GM23338 (cell line): Measurements from ENCODE around the gene PSMD8. TPM values are rescaled to one million over a fixed set of nuclear protein-coding genes. Genes with fewer than 3 reads are reported as not detected.

Experiments used
- ATAC-seq: fragments of 200-7000 bp; cut with Tn5 transposase; 3 replicates; pipeline ENCODE4 v1.9.1; 2020
- DNase-seq: peaks from one replicate; pipeline ENCODE4 v3.0.0-alpha.2; 2015; ENCODE audit warnings: low spot score
- H2AFZ ChIP-seq: fragments of 200-600 bp; sonication (generic); 2 replicates; pipeline ENCODE4 v1.8.0; 2016; ENCODE audit warnings: antibody characterized with exemption, mild to moderate bottlenecking, moderate library complexity
- H3F3A ChIP-seq: fragments of 200-600 bp; sonication (generic); replicated peaks from 2 replicates; pipeline ENCODE4 v1.8.0; 2017; ENCODE audit warnings: antibody characterized with exemption, mixed run types, low read depth
- H3K27ac ChIP-seq: fragments of 200-600 bp; sonication (generic); 2 replicates; pipeline ENCODE4 v1.6.1; 2016; ENCODE audit warnings: low read depth
- H3K27me3 ChIP-seq: fragments of 200-600 bp; sonication (generic); 2 replicates; pipeline ENCODE4 v1.8.0; 2016; ENCODE audit warnings: mild to moderate bottlenecking, mixed run types, moderate library complexity; ENCODE audit not compliant: insufficient read depth
- H3K36me3 ChIP-seq: fragments of 200-600 bp; sonication (generic); 2 replicates; pipeline ENCODE4 v1.8.0; 2016; ENCODE audit warnings: mild to moderate bottlenecking; ENCODE audit not compliant: insufficient read depth
- H3K4me1 ChIP-seq: fragments of 200-600 bp; sonication (generic); 2 replicates; pipeline ENCODE4 v1.8.0; 2016; ENCODE audit warnings: mild to moderate bottlenecking, moderate library complexity; ENCODE audit not compliant: insufficient read depth
- H3K4me2 ChIP-seq: fragments of 200-600 bp; sonication (generic); 2 replicates; pipeline ENCODE4 v1.7.1; 2017; ENCODE audit warnings: mixed run types
- H3K4me3 ChIP-seq: fragments of 200-600 bp; sonication (generic); 2 replicates; pipeline ENCODE4 v1.6.1; 2016; ENCODE audit warnings: mixed run types
- H3K79me2 ChIP-seq: fragments of 200-600 bp; sonication (generic); replicated peaks from 2 replicates; pipeline ENCODE4 v1.8.0; 2017; ENCODE audit warnings: mild to moderate bottlenecking; ENCODE audit not compliant: insufficient read depth
- H3K9me2 ChIP-seq: fragments of 200-600 bp; sonication (generic); 2 replicates; pipeline ENCODE4 v1.8.0; 2017; ENCODE audit not compliant: insufficient read depth
- H4K20me1 ChIP-seq: fragments of 200-600 bp; sonication (generic); replicated peaks from 2 replicates; pipeline ENCODE4 v1.8.0; 2017; ENCODE audit warnings: mild to moderate bottlenecking; ENCODE audit not compliant: insufficient read depth
- H3K27ac Mint-ChIP-seq: 2 replicates; pipeline ENCODE4 v1.8.0; 2020; ENCODE audit warnings: inconsistent platforms, mild to moderate bottlenecking, moderate library complexity, mixed read lengths
- H3K27me3 Mint-ChIP-seq: 3 replicates; pipeline ENCODE4 v1.8.0; 2022; ENCODE audit warnings: low read depth, mild to moderate bottlenecking, moderate library complexity, mixed read lengths, inconsistent platforms; ENCODE audit not compliant: insufficient read depth, poor library complexity
- H3K36me3 Mint-ChIP-seq: 3 replicates; pipeline ENCODE4 v1.8.0; 2021; ENCODE audit warnings: low read depth, mild to moderate bottlenecking, inconsistent platforms, moderate library complexity, mixed read lengths
- H3K4me1 Mint-ChIP-seq: 3 replicates; pipeline ENCODE4 v1.8.0; 2020; ENCODE audit warnings: mild to moderate bottlenecking, inconsistent platforms, mixed read lengths
- H3K4me3 Mint-ChIP-seq: 3 replicates; pipeline ENCODE4 v1.8.0; 2021; ENCODE audit warnings: moderate library complexity, mild to moderate bottlenecking, inconsistent platforms, mixed read lengths
- H3K9me3 Mint-ChIP-seq: 3 replicates; pipeline ENCODE4 v1.8.0; 2020; ENCODE audit warnings: moderate library complexity, mild to moderate bottlenecking, inconsistent platforms, mixed read lengths
- CREB1 ChIP-seq: fragments of 250-450 bp; sonication (Bioruptor Pico); IDR thresholded peaks from 2 replicates; pipeline ENCODE4 v1.5.0; 2020; ENCODE audit warnings: low read depth, mild to moderate bottlenecking, moderate library complexity
- EZH2phosphoT487 ChIP-seq: fragments of 200-600 bp; sonication (generic); IDR thresholded peaks from one replicate; pipeline ENCODE4 v1.8.1; 2018; ENCODE audit warnings: antibody characterized with exemption; ENCODE audit not compliant: unreplicated experiment
- NANOG ChIP-seq: IDR thresholded peaks from 2 replicates; pipeline ENCODE4 v1.6.1; 2016; ENCODE audit warnings: antibody characterized with exemption, borderline replicate concordance
- POLR2AphosphoS5 ChIP-seq: IDR thresholded peaks from 2 replicates; pipeline ENCODE4 v1.6.1; 2016; ENCODE audit warnings: antibody characterized with exemption, low read depth
- polyA plus RNA-seq: library from polyadenylated mRNA; unstranded; fragments of >200 nt; fragmentation: Nextera tagmentation; extraction: Ambion mirVana; gene quantifications from 2 replicates; pipeline ENCODE4 v1.2.1, GENCODE V29; 2016
- total RNA-seq: library from RNA; depleted of rRNA; stranded (reverse); fragments of >200 nt; shearing (Covaris generic); gene quantifications from 2 replicates; pipeline ENCODE4 v1.2.3, GENCODE V29; 2014
- TF ChIP-seq, protein P1 (sequence below), 2 experiments: fragments of 200-600 bp in 1 of 2; sonication (generic) in 1 of 2; conservative IDR thresholded peaks; 2 replicates each; pipeline versions ENCODE4 v1.5.1 to v1.6.1; 2016 to 2017; ENCODE audit warnings: antibody characterized with exemption in 2 of 2, low read depth in 2 of 2, mild to moderate bottlenecking in 2 of 2, moderate library complexity in 1 of 2
- TF ChIP-seq, protein P2 (sequence below): IDR thresholded peaks from one replicate; pipeline ENCODE4 v1.6.1; 2018; ENCODE audit warnings: antibody characterized with exemption; ENCODE audit not compliant: unreplicated experiment
- TF ChIP-seq, protein P3 (sequence below): IDR thresholded peaks from 2 replicates; pipeline ENCODE4 v1.6.1; 2016; ENCODE audit warnings: antibody characterized with exemption

Gene PSMD8
- total and polyA plus RNA-seq, 2 experiments from 2014 or later, result 129 to 241 TPM

DNA sequence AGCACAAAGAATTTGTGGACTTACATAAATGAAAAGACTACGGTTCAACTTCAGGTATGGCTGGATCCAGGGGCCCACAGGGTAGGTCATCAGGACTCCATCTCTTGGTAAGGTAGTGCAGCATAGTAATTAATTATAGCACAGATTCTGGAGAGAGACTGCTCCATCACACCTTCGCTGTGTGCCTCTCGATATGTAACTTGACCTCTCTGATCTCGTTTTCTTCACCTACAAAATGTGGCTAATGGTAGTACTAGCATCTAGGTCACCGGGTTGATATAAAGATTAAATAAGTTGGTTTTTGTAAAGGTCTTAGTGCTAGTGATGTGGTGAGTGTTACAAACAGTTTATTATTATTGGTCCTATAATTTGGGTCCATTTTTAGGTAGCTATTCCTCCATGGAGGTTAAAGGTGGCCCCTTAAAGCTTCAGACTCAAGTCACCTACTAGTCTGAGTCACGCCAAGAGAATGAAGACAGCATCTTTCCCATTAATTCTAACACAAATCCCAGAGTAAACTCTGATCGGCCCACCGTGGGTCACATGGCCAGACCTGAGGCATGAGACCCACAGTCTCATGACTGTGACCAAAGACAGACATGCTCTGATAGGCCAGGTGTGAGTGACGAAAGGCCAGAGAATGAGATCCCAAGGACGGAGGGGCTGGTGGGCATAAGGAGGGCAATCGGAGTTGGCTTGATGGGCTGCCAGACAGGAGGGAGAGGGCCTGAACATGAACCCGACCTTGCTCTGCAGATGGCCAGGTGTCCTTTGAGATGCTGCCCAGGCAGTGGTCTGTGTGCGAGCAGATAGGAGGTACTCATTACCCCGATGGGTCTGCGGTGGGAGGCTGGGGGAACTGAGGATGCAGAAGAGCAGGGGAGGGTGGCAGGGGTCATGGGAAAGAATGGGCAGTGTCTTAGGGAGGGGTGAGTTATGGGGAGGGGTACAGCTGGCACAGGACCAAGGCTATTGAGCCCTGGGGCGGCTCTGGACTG lies 18.3 kb upstream of the PSMD8 start (continued):
- TF ChIP-seq, protein P1, sequence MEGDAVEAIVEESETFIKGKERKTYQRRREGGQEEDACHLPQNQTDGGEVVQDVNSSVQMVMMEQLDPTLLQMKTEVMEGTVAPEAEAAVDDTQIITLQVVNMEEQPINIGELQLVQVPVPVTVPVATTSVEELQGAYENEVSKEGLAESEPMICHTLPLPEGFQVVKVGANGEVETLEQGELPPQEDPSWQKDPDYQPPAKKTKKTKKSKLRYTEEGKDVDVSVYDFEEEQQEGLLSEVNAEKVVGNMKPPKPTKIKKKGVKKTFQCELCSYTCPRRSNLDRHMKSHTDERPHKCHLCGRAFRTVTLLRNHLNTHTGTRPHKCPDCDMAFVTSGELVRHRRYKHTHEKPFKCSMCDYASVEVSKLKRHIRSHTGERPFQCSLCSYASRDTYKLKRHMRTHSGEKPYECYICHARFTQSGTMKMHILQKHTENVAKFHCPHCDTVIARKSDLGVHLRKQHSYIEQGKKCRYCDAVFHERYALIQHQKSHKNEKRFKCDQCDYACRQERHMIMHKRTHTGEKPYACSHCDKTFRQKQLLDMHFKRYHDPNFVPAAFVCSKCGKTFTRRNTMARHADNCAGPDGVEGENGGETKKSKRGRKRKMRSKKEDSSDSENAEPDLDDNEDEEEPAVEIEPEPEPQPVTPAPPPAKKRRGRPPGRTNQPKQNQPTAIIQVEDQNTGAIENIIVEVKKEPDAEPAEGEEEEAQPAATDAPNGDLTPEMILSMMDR (conservative IDR thresholded peaks at IDR 0.05; ENCODE audit: low read depth in 2 of 2), result no peak
- TF ChIP-seq NANOG (no peak), CREB1 (CRISPR knock-in tag) (no peak), POLR2AphosphoS5 (no peak)
- TF ChIP-seq, protein P2, sequence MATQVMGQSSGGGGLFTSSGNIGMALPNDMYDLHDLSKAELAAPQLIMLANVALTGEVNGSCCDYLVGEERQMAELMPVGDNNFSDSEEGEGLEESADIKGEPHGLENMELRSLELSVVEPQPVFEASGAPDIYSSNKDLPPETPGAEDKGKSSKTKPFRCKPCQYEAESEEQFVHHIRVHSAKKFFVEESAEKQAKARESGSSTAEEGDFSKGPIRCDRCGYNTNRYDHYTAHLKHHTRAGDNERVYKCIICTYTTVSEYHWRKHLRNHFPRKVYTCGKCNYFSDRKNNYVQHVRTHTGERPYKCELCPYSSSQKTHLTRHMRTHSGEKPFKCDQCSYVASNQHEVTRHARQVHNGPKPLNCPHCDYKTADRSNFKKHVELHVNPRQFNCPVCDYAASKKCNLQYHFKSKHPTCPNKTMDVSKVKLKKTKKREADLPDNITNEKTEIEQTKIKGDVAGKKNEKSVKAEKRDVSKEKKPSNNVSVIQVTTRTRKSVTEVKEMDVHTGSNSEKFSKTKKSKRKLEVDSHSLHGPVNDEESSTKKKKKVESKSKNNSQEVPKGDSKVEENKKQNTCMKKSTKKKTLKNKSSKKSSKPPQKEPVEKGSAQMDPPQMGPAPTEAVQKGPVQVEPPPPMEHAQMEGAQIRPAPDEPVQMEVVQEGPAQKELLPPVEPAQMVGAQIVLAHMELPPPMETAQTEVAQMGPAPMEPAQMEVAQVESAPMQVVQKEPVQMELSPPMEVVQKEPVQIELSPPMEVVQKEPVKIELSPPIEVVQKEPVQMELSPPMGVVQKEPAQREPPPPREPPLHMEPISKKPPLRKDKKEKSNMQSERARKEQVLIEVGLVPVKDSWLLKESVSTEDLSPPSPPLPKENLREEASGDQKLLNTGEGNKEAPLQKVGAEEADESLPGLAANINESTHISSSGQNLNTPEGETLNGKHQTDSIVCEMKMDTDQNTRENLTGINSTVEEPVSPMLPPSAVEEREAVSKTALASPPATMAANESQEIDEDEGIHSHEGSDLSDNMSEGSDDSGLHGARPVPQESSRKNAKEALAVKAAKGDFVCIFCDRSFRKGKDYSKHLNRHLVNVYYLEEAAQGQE, result no peak
- TF ChIP-seq, protein P3, sequence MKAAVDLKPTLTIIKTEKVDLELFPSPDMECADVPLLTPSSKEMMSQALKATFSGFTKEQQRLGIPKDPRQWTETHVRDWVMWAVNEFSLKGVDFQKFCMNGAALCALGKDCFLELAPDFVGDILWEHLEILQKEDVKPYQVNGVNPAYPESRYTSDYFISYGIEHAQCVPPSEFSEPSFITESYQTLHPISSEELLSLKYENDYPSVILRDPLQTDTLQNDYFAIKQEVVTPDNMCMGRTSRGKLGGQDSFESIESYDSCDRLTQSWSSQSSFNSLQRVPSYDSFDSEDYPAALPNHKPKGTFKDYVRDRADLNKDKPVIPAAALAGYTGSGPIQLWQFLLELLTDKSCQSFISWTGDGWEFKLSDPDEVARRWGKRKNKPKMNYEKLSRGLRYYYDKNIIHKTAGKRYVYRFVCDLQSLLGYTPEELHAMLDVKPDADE, result no peak

DNA sequence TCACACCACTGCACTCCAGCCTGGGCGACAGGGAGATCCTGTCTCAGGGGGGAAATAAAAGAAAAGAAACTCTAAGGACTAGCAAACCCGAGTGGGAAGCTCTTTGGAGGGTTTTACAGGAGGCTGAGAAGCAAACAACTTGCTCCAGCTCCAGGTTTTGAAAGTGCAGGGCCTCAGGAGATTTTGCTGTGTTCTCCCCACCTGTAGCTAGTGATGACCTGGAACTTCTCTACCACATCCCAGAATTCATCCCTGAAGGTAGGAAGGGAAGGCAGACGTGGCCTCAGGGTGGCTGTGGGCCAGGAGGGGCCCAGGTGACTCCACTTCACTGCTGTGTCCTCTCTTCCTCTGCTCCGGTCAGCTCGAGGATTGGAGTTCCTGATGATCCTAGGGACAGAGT lies 16.3 kb upstream of the PSMD8 start:
- H2AFZ ChIP-seq, result no peak overlapping the region
- H3K27me3 Mint-ChIP-seq, result peaks cover 27% of the 10 kb centered on the region

More for the DNA sequence above, 16.3 kb upstream of the PSMD8 start:
- no peak for TF ChIP-seq EZH2phosphoT487
- Mint-ChIP-seq H3K36me3 (no peaks in the 10 kb centered on the region; the same call in 2 of the 3 replicates), H3K4me3 (no peak overlapping the region), H3K27ac (no peak overlapping the region), H3K4me1 (peaks cover 22% of the 10 kb centered on the region), H3K9me3 (no peaks in the 10 kb centered on the region)
- Histone ChIP-seq H3K4me1 (peaks cover 12% of the 10 kb centered on the region), H4K20me1 (no peaks in the 10 kb centered on the region; the same call in 1 of the 2 replicates), H3F3A (0 out of 2 replicates have a peak, but pooled peaks cover 14% of the 10 kb centered on the region), H3K4me2 (no peak overlapping the region), H3K79me2 (no peaks in the 10 kb centered on the region), H3K27me3 (peaks cover 29% of the 10 kb centered on the region), H3K27ac (no peak overlapping the region), H3K4me3 (no peak overlapping the region), H3K36me3 (no peaks in the 10 kb centered on the region), H3K9me2 (no peaks in the 10 kb centered on the region)
- ATAC-seq (no peak), DNase-seq (no peak)
